Muscle of leg (tissue), 11 donors: ENCODE data around the gene MEOX1. TPM values are rescaled to one million over a fixed set of nuclear protein-coding genes. Genes with fewer than 3 reads are reported as not detected.

Experiments used
- DNase-seq: peaks from one replicate; pipeline ENCODE4 v3.0.0; 2013
- H3K27ac ChIP-seq: one replicate; pipeline ENCODE4 v1.5.1; 2013; ENCODE audit warnings: mild to moderate bottlenecking, low read length, control low read depth
- H3K27me3 ChIP-seq: one replicate; pipeline ENCODE4 v1.6.1; 2013; ENCODE audit warnings: low read length; ENCODE audit not compliant: control insufficient read depth, insufficient read depth
- H3K36me3 ChIP-seq: one replicate; pipeline ENCODE4 v1.6.1; 2013; ENCODE audit warnings: low read length; ENCODE audit not compliant: control insufficient read depth, insufficient read depth
- H3K4me1 ChIP-seq: one replicate; pipeline ENCODE4 v1.6.1; 2013; ENCODE audit warnings: low read length; ENCODE audit not compliant: control insufficient read depth, insufficient read depth
- H3K4me3 ChIP-seq: one replicate; pipeline ENCODE4 v1.5.1; 2013; ENCODE audit warnings: low read length, control low read depth
- H3K9me3 ChIP-seq: replicated peaks from 2 replicates; pipeline ENCODE4 v1.6.1; 2013; ENCODE audit warnings: low read depth, low read length; ENCODE audit not compliant: control insufficient read depth
- WGBS: methylation state at CpG from one replicate; pipeline ENCODE4 v1.1.5; 2013; ENCODE audit warnings: missing lambda C conversion rate; ENCODE audit not compliant: insufficient coverage; 5-methylcytosine and 5-hydroxymethylcytosine counted together
- polyA plus RNA-seq, 8 donors: library from polyadenylated mRNA; unstranded; fragments of 120-200 nt; gene quantifications; one replicate each; pipeline versions ENCODE4 v1.2.1 to v1.2.3, GENCODE V29; 2013; ENCODE audit warnings: inconsistent platforms in 1 of 8, low replicate concordance in 1 of 8; ENCODE audit not compliant: insufficient read length in 8 of 8, insufficient read depth in 1 of 8
- total RNA-seq: library from RNA; stranded (reverse); fragments of 120-200 nt; gene quantifications from one replicate; pipeline ENCODE4 v1.2.4, GENCODE V29; 2013

The MEOX1 gene
- total and polyA plus RNA-seq, 9 donors = 6.9 to 23.2 (median 13.7) TPM

GRCh38 chr17:43698678-43699437, 37.1 kb upstream of the MEOX1 start:
- Histone ChIP-seq H3K36me3 (no peaks in the 10 kb centered on the region), H3K27ac (no peak overlapping the region), H3K4me1 (peaks cover 10% of the 10 kb centered on the region), H3K27me3 (peaks cover 10% of the 10 kb centered on the region), H3K9me3 (no peaks in the 10 kb centered on the region), H3K4me3 (no peak overlapping the region)
- no peak for DNase-seq
- WGBS = 63% methylated on average over 7 of the region's 7 CpGs

GRCh38 chr17:43697937-43698336, 36.2 kb upstream of the MEOX1 start:
- Histone ChIP-seq H3K4me3 (no peak overlapping the region), H3K9me3 (no peaks in the 10 kb centered on the region), H3K27me3 (peaks cover 10% of the 10 kb centered on the region), H3K36me3 (no peaks in the 10 kb centered on the region), H3K4me1 (peaks cover 10% of the 10 kb centered on the region), H3K27ac (no peak overlapping the region)
- WGBS = 72% methylated on average over 10 of the region's 10 CpGs
- DNase-seq = no peak

GRCh38 chr17:43696891-43697290, 35.2 kb upstream of the MEOX1 start:
- Histone ChIP-seq H3K27me3 (peaks cover 7% of the 10 kb centered on the region), H3K36me3 (no peaks in the 10 kb centered on the region), H3K27ac (no peak overlapping the region), H3K4me1 (peaks cover 10% of the 10 kb centered on the region), H3K9me3 (no peaks in the 10 kb centered on the region), H3K4me3 (no peak overlapping the region)
- 71% methylated on average over 1 of the region's 2 CpGs for WGBS
- DNase-seq = no peak

- peaks cover 10% of the 10 kb centered on the region for H3K4me1 ChIP-seq
- no peak overlapping the region for H3K27ac ChIP-seq
- H3K27me3 ChIP-seq = peaks cover 5% of the 10 kb centered on the region
- no peaks in the 10 kb centered on the region for H3K9me3 ChIP-seq
- 17% methylated on average over 9 of the region's 12 CpGs for WGBS
- no peak for DNase-seq
- no peaks in the 10 kb centered on the region for H3K36me3 ChIP-seq
- H3K4me3 ChIP-seq = no peak overlapping the region
These were observed 34.5 kb upstream of the MEOX1 start for GRCh38 chr17:43695970-43696865.

- peak; percentile 85 for DNase-seq
- no peaks in the 10 kb centered on the region for H3K36me3 ChIP-seq
- no peak overlapping the region for H3K4me3 ChIP-seq
- no peak overlapping the region for H3K27ac ChIP-seq
- H3K4me1 ChIP-seq = peaks cover 10% of the 10 kb centered on the region
- 0% methylated on average over 4 of the region's 11 CpGs for WGBS
- peaks cover 5% of the 10 kb centered on the region for H3K27me3 ChIP-seq
- H3K9me3 ChIP-seq = no peaks in the 10 kb centered on the region
These were observed 32.6 kb upstream of the MEOX1 start for GRCh38 chr17:43694081-43694870.

- H3K4me1 ChIP-seq = peaks cover 6% of the 10 kb centered on the region
- no peak overlapping the region for H3K27ac ChIP-seq
- 30% methylated on average over 4 of the region's 6 CpGs for WGBS
- peaks cover 9% of the 10 kb centered on the region for H3K27me3 ChIP-seq
- no peak for DNase-seq
- no peak overlapping the region for H3K4me3 ChIP-seq
- H3K9me3 ChIP-seq = no peaks in the 10 kb centered on the region
- no peaks in the 10 kb centered on the region for H3K36me3 ChIP-seq
These were observed 29.6 kb upstream of the MEOX1 start for GRCh38 chr17:43691317-43691693.

- Histone ChIP-seq H3K27me3 (peaks cover 9% of the 10 kb centered on the region), H3K27ac (no peak overlapping the region), H3K4me1 (peaks cover under 1% of the 10 kb centered on the region), H3K4me3 (no peak overlapping the region), H3K36me3 (no peaks in the 10 kb centered on the region), H3K9me3 (no peaks in the 10 kb centered on the region)
- DNase-seq = no peak
- 74% methylated on average over 3 of the region's 9 CpGs for WGBS
These were observed 29.0 kb upstream of the MEOX1 start for GRCh38 chr17:43690624-43691316.

GRCh38 chr17:43689814-43690213, 28.1 kb upstream of the MEOX1 start:
- H3K27ac ChIP-seq = no peak overlapping the region
- H3K9me3 ChIP-seq = no peaks in the 10 kb centered on the region
- H3K36me3 ChIP-seq = no peaks in the 10 kb centered on the region
- H3K4me3 ChIP-seq = no peak overlapping the region
- WGBS = 61% methylated on average over 4 of the region's 6 CpGs
- H3K27me3 ChIP-seq = peaks cover 9% of the 10 kb centered on the region
- no peaks in the 10 kb centered on the region for H3K4me1 ChIP-seq
- no peak for DNase-seq

GRCh38 chr17:43689131-43689530, 27.4 kb upstream of the MEOX1 start:
- no CpG with 5 or more reads among the region's 3 CpGs for WGBS
- H3K9me3 ChIP-seq = no peaks in the 10 kb centered on the region
- no peak for DNase-seq
- no peaks in the 10 kb centered on the region for H3K36me3 ChIP-seq
- H3K4me1 ChIP-seq = no peaks in the 10 kb centered on the region
- H3K27me3 ChIP-seq = peaks cover 9% of the 10 kb centered on the region
- H3K4me3 ChIP-seq = no peak overlapping the region
- no peak overlapping the region for H3K27ac ChIP-seq
